HG02623 (cell line): ENCODE measurements around the gene OR13C2.
"Not testable (repeated sequence)": the region's sequence is repeated elsewhere in the genome, so short reads cannot be mapped to it uniquely, and the experiment has no call there.

Source experiments
- ATAC-seq: cut with Tn5 transposase; IDR thresholded peaks from one replicate; pipeline ENCODE4 v1.9.1; 2021; ENCODE audit warnings: moderate library complexity; ENCODE audit not compliant: unreplicated experiment

The OR13C2 gene, protein sequence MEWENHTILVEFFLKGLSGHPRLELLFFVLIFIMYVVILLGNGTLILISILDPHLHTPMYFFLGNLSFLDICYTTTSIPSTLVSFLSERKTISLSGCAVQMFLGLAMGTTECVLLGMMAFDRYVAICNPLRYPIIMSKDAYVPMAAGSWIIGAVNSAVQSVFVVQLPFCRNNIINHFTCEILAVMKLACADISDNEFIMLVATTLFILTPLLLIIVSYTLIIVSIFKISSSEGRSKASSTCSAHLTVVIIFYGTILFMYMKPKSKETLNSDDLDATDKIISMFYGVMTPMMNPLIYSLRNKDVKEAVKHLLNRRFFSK

DNA sequence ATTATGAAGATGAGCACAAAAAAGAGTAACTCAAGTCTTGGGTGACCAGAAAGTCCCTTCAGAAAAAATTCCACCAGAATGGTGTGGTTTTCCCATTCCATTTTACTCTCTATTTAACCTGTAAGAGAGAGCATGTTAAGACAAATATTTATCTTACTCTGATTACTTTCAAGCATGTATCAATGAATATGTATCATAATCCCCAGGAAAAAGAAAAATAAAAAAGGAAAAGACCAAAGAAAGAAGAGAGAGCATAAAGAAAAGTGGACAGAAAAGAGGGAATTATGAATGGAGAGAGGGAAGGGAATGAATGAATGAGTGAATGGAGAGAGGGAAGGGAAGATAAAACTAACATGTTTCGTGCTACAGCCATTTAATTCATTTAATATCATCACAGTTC is at the start of gene OR13C2:
Gene OR13C2 (minus strand): TSS at position 101 of the 400 bp plus-strand sequence. CDS start 0 bp downstream, at position 101.
- ATAC-seq: not testable (repeated sequence)

DNA sequence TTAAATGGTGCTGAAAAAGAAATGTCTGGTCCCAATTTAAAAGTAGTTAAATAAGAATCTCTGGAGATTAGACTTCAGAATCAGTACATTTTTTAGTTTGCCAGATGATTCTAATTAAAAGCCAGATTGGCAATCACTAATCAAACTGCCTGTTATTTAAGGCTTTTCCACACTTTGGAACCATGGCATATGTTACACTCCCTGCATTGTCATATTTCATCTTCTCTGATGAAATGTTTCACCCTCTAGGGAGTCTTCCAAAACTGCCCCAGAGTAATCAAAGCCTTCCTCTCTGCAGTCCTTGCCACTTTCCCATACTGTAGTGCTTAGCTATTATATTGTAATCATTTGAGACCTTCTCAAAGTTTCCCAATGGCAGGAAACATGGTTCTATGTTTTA is 30.0 kb upstream of the OR13C2 start:
- ATAC-seq: no peak

DNA sequence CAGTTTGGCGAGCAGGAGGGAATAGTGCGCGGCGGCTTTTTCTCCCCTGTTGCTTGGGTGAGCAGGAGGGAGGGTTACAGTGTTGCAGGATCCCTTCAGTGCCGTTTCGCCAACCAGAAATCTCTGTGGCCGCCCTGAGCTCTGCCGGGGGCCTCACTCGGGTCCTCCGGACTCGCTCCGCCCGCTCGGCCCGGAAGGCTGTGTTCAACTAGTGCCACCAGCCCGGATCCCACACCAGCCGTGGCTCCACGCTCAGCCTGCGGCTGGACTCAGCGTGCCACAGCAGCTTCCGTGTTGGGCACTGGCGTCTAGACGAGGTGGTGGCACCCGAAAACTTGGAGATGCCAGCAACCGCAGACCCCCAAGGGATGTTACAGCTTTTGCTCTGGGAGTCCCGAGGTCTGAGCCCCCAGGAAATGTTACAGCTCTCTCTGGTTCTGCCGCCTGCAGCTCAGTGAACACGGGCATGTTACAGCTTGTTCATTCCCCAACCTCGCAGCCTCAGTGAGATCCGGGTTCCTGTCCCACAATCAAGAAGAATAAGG is 28.6 kb upstream of the OR13C2 start:
- ATAC-seq: no peak

DNA sequence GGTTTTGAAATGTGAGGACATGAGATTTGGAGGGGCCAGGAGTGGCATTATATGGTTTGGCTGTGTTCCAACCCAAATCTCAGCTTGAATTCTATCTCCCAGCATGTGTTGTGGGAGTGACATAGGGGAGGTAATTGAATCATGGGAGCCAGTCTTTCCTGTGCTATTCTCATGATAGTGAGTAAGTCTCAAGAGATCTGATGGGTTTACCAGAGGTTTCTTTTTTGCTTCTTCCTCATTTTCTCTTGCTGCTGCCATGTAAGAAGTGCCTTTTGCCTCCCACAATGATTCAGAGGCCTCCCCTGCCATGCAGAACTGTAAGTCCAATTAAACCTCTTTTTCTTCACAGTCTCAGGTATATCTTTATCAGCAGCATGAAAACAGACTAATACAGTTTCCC is 20.5 kb upstream of the OR13C2 start:
- not testable (repeated sequence) for ATAC-seq

DNA sequence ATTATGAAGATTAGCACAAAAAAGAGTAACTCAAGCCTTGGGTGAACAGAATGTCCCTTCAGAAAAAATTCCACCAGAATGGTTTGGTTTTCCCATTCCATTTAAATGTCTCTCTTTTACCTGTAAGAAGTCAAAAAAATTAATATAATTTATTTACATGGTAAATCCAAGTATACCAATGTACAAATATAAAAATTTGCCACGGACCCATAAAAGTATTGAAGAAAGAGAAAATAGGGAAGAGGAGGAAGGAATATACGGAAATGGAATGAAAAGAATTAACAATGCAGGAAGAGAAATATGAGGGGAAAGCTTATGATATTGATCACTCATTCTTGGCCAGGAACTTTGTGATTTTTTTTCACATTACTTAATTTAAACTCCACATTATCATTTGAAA is 12.7 kb upstream of the OR13C2 start, which contains the start of gene OR13C9:
Gene OR13C9 (minus strand): TSS at position 101 of the 400 bp plus-strand sequence. CDS start 0 bp downstream, at position 101.
- no peak for ATAC-seq

DNA sequence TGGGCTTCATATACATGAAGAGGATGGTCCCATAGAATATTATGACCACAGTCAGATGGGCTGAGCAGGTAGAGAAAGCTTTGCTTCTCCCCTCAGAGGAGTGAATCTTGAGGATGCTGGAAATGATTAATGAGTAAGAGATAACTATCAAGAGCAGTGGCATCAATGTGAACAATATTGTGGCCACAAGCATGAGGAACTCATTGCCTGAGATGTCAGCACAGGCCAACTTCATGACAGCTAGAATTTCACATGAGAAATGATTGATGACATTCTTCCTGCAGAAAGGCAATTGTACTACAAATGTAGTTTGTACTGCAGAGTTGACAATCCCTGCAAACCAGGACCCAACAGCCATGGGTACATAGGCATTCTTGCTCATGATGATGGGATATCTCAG is 12.0 kb upstream of the OR13C2 start:
- no peak for ATAC-seq

DNA sequence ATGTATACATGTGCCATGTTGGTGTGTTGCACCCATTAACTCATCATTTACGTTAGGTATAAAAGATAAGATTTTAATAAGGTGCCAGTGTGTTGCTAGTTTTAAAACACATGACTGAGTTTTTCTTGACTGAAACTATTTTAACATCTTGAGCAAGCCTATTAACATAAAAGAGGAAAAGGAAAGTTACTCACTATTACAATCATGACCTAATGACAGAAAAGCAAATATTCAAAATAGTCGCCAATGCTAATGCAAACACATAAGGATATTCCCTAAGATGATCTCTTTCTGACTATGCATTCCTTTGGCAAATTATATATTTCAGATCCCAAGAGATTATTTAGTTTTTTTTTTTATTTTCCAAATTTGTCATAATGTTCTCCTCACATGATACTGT is 5.8 kb upstream of the OR13C2 start:
- ATAC-seq: no peak

DNA sequence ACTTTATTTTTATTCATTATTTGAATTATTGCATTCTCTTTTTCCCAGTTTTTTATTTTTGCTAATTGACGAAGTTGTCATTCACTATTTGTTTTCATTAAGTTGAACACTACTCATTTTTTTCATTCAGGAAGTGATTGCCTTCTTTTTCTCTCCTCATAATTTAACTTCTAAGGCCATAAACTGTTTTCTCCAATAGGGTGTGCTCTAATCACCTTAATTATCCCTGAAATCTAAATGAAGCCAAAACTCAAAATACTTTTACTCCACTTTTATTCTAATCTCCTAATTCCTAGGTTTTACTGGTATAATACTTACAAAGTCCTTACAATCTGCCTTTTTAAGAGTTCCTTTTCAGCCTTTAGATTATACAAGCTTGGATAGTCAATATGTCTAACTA is 2.9 kb upstream of the OR13C2 start:
- ATAC-seq: no peak

DNA sequence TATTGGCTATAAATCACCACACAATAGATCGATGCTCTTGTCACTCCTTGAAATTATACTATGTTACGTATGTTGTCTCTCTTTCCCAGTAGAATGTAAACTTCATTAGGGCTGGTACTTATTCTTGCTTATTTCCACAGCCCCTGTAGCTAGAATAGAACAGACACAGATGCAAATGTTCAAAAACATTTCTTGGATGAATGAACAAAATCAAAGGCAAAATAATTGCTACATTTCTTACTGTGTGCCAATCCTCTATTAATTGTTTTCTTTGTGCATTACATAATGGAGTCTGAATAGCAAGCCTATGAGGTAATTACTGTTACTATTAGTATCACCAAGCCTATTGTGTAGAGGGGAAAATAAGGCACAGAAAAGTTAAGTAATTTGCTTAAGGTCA is 725 bp upstream of the OR13C2 start:
- ATAC-seq: no peak

DNA sequence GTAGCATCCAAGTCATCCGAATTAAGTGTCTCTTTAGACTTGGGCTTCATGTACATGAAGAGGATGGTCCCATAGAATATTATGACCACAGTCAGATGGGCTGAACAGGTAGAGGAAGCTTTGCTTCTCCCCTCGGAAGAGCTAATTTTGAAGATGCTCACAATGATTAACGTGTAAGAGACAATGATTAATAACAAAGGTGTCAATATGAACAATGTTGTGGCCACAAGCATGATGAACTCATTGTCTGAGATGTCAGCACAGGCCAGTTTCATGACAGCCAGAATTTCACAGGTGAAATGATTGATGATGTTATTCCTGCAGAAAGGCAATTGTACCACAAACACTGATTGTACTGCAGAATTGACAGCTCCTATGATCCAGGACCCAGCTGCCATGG is 626 bp downstream of the OR13C2 start:
- ATAC-seq: no peak

DNA sequence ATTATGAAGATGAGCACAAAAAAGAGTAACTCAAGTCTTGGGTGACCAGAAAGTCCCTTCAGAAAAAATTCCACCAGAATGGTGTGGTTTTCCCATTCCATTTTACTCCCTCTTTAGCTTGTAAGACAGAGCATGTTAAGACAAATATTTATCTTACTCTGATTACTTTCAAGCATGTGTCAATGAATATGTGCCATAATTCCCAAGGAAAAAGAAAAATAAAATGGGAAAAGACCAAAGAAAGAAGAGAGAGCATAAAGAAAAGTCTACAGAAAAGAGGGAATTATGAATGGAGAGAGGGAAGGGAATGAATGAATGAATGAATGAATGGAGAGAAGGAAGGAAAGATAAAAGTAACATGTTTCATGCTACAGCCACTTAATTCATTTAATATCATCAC is 6.1 kb downstream of the OR13C2 start, which contains the start of gene OR13C5:
Gene OR13C5 (minus strand): TSS at position 101 of the 400 bp plus-strand sequence. CDS start 0 bp downstream, at position 101.
- ATAC-seq: not testable (repeated sequence)

DNA sequence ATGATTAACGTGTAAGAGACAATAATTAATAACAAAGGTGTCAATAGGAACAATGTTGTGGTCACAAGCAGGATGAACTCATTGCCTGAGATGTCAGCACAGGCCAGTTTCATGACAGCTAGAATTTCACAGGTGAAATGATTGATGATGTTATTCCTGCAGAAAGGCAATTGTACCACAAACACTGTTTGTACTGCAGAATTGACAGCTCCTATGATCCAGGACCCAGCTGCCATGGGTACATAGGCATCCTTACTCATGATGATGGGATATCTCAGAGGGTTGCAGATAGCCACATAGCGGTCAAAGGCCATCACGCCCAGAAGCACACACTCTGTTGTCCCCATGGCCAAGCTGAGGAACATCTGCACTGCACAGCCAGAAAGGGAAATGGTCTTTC is 6.7 kb downstream of the OR13C2 start:
- not testable (repeated sequence) for ATAC-seq

DNA sequence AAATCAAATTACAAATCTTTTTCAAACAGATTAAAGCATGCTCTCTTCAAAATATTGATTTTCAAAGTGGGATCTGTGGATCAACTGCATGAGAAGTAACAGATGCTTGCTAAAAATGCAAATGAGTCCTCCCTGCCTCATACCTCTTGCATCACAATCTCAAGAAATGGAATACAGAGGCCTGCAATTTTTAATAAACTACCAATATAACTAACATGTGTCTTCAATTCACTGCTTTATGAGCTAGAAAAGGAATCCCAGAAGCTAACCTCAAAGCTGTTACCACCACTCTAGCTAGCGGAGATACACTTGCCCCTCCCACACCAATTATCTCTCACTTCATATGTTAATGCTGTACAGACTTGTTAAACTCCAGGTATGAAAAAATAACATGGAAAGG is 15.8 kb downstream of the OR13C2 start:
- ATAC-seq: no peak

DNA sequence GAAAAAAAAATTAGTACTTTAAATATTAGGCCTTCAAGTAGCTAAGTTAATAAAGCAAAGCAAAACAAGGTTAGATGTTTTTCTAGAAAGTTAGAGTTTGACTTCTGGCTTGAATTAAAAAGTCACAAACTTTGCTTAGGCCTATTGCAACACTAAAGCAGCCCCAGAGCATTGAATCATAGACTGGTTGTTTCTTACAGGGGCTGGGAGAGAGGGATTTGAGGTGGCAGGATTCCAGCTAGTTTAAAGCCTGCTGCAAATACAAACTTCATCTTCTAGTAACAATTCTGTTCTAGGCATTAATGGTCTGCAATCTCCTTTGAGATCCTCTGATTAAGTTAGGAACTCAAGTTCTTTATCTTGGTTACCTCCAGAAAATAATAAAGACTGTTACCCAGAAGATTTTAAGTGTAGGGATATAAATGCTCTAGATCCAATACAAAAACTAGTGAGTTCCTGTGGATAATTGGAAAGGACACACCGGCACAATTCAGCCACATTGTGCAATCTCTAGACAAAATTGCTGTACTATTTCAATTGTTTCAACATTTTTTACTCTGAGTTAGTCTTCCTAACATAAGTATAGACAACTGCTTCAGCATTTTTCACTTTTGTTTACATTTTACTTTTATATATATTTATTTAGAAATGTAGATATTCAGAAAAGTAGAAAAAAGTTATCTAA is 18.8 kb downstream of the OR13C2 start:
- ATAC-seq: no peak

DNA sequence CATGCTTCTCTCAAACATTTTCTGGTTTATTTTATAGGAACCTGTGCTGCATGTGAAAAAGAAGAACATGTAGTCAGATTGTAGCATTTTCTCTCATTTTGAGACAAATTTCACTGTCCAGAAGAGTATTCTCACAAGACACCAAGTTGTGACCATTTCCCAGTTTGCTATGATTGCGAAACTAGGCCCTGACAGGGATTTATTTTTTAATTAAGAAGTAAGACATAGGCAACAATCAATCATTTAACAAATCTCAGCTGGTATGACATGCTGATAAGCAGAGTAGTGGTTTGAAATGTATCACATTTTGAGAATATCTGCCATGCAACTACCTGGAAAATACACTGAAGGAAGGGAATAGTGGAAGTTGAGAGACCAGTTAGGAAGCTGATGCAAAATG is 24.9 kb downstream of the OR13C2 start:
- no peak for ATAC-seq

DNA sequence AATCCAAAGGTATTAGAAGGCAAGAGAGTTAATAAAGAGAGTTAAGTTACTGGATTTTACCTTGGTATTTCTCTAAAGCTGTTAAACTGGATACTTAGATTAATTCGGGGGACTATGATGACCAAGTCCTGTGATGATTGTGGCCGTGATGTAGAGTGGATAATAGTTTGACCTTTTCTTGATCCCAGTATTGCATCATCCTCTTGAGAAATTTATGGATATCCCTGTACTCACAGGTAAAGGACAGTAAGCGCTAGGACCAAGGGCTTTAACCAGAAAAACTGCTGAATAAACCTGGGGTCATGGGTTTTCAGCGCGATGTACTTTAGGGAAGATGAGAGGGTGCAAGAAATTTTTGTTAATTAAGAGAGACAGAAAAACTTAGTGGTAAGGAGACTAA is 28.2 kb downstream of the OR13C2 start:
- no peak for ATAC-seq

DNA sequence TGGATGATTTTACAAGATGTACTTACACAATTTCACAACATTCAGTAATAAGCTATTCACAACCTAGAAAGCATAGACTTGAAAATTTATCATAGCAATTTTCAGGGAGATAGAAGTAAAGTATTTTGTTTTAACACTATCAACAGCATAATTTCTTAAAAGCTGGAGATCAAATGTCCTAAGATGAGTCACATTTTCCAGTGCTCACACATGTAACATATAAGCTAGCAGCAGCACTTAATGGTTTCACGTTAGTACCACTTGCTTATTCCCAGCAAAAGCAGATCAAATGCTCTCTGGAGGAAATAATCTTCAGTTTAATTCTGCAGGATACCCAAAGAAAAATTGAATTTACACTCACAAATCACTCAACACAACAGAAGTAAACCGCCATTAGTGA is 30.0 kb downstream of the OR13C2 start:
- no peak for ATAC-seq

DNA sequence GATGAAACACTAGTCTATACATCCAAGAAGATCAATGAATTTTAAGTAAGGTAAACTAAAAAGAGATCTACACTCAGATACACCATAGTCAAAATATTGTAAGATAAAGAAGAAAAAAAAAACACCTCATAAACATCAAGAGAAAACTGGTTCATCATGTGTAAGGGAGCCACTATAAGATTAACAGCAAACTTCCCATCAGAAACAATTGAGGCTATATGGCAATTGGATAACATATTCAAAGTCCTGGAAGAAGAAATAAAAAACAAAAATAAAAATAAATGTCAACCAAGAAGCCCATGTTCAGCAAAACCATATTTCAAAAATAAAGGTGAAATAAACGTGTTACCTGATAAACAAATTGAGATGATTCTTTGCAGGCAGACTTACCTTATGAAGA is 32.8 kb downstream of the OR13C2 start:
- no peak for ATAC-seq

DNA sequence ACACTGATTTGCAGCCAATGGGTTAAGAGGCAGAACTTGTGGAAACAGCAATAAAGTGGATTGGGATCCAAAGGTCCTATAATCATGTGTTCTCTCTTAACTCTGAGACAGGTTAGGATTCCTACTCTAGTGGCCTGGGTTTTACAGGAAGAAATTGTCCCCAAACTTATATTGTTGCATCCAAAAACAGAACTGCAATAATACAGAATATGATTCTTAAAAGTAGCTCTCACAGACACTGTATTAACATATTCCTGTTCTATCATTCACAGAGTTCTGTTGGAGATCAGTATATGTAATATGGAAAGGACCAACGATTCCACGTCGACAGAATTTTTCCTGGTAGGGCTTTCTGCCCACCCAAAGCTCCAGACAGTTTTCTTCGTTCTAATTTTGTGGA is 36.6 kb downstream of the OR13C2 start, which contains the start of gene OR13C8:
Gene OR13C8 (plus strand): TSS at position 301 of the 400 bp plus-strand sequence. CDS start 0 bp downstream, at position 301.
- ATAC-seq: no peak

DNA sequence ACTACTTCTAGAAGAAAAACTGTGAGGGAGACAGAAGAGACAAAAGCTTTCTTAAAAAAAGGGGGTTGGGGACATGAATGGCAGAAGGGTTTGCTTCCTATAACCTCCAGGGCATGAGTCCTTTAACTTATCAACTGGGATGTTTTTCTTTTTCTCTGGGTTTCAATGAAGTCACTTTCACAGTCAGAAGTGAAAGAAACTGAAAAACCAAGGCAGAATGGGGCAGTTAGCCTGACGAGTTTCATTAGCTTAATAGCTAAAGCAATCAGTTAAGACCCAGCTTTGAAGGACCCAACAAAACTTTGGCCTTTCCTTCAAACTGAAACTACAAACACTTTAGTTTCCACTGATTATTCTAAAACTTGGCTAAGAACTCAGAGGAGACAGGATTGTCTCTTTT is 41.1 kb downstream of the OR13C2 start:
- no peak for ATAC-seq

DNA sequence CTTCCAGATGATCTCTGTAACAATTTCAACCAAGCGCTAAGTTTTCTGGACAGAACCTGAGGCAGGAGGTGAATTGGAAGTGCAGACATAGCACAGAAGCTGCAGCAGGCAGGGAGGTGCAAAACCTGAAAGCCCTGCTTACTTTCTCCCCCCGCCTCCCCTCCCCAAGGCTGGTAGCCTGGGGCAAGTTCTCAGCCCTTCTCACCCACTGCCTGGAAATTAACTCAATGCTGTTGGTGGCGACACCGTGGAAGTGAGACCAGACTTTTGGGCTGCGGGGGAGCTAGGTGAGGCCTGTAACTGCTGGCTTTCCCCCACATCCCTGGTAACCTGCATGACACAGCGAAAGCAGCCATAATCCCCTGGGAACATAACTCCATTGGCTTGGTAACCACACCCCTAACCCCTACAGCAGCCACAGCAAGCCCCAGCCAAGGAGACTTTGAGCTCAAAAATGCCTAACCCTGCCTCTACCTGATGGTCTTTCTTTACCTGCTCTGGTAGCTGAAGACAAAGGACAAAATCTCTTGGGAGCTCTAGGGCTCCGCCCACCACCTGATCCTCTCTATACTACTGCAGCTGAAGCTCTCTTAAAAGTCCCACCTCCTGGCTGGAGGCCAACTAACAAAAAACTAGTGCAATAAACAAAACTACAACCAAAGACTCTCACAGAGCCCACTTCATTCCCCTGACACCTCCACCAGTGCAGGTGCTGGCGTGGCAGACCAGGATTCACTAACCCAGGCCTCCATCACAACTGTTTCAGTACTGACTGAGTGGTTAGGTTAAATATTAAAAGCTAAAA is 48.4 kb downstream of the OR13C2 start:
- ATAC-seq: no peak
